Activated CD8-positive, alpha-beta T cell treated with anti-CD3 and anti-CD28 coated beads, Interleukin-2, amount 10 ng/mL, durations not matched to agents 7 days and 5 days (primary cell): ENCODE results near the gene CTSA. TPM values are rescaled to one million over a fixed set of nuclear protein-coding genes. Genes with fewer than 3 reads are reported as not detected.

ENCODE experiments used
- ATAC-seq: fragments of 150-1000 bp; cut with Tn5 transposase; one replicate; pipeline ENCODE4 v1.10.0; 2021; ENCODE audit warnings: moderate library complexity
- CTCF ChIA-PET: fragments of 350-600 bp; sonication (Branson Sonifier 250); formaldehyde crosslinking; loops from one replicate; lab custom pipeline; 2021; ENCODE audit warnings: antibody characterized with exemption; lab: Charles Lee
- POLR2A ChIA-PET: fragments of 350-600 bp; sonication (Branson Sonifier 250); formaldehyde crosslinking; loops from one replicate; lab custom pipeline; 2021; ENCODE audit warnings: antibody characterized with exemption; lab: Charles Lee
- DNase-seq: peaks from one replicate; pipeline ENCODE4 v3.0.0-alpha.2; 2020
- H3K27ac Mint-ChIP-seq: one replicate; pipeline ENCODE4 v1.8.0; 2021; ENCODE audit warnings: mild to moderate bottlenecking, mixed read lengths
- H3K27me3 Mint-ChIP-seq: one replicate; pipeline ENCODE4 v1.8.0; 2021; ENCODE audit warnings: low read depth, mixed read lengths
- H3K36me3 Mint-ChIP-seq: one replicate; pipeline ENCODE4 v1.8.0; 2021; ENCODE audit warnings: low read depth, mixed read lengths
- H3K4me1 Mint-ChIP-seq: one replicate; pipeline ENCODE4 v1.8.0; 2021; ENCODE audit warnings: low read depth, mixed read lengths
- H3K4me3 Mint-ChIP-seq: one replicate; pipeline ENCODE4 v1.8.0; 2021; ENCODE audit warnings: mild to moderate bottlenecking, mixed read lengths
- H3K9me3 Mint-ChIP-seq: one replicate; pipeline ENCODE4 v1.8.0; 2022; ENCODE audit warnings: mixed read lengths; ENCODE audit not compliant: insufficient read depth
- total RNA-seq, 2 experiments: library from RNA; stranded (reverse); gene quantifications; one replicate each; pipeline ENCODE4 v1.2.3, GENCODE V29; 2021

Gene CTSA
- total RNA-seq, 2 experiments from 2014 or later = 63.4 to 64.1 TPM

- Mint-ChIP-seq H3K36me3 (peaks cover 56% of the 10 kb centered on the region), H3K27me3 (no peaks in the 10 kb centered on the region), H3K27ac (no peak overlapping the region), H3K4me1 (peaks cover 8% of the 10 kb centered on the region), H3K4me3 (no peak overlapping the region), H3K9me3 (no peaks in the 10 kb centered on the region)
- DNase-seq = no peak
- POLR2A ChIA-PET = interaction anchor here (0.6 to 1.1 kb wide), 2 partner anchors 9 to 131 kb away, joined by 3 to 4 read pairs; no protein-coding TSS in a partner anchor
- CTCF ChIA-PET = interaction anchor here (1.0 to 2.2 kb wide), 3 partner anchors 19 to 145 kb away, joined by 3 to 14 read pairs (median 4); no protein-coding TSS in a partner anchor
- no peak for ATAC-seq
These were observed 53.2 kb downstream of the CTSA start for GRCh38 chr20:45944151-45944964.

- Mint-ChIP-seq H3K4me1 (peaks cover 8% of the 10 kb centered on the region), H3K27ac (no peak overlapping the region), H3K4me3 (no peak overlapping the region), H3K36me3 (peaks cover 53% of the 10 kb centered on the region), H3K9me3 (no peaks in the 10 kb centered on the region), H3K27me3 (no peaks in the 10 kb centered on the region)
- DNase-seq (no peak), ATAC-seq (no peak)
- ChIA-PET POLR2A (interaction anchor here (0.6 to 1.1 kb wide), 2 partner anchors 10 to 131 kb away, joined by 3 to 4 read pairs; no protein-coding TSS in a partner anchor), CTCF (interaction anchor here (2.2 kb wide), 1 partner anchor 25 kb away, joined by 14 read pairs; no protein-coding TSS in a partner anchor)
These were observed 54.0 kb downstream of the CTSA start for GRCh38 chr20:45944965-45945677.

GRCh38 chr20:45945678-45946148 lies 54.6 kb downstream of the CTSA start:
- Mint-ChIP-seq H3K4me1 (peaks cover 8% of the 10 kb centered on the region), H3K9me3 (no peaks in the 10 kb centered on the region), H3K4me3 (no peak overlapping the region), H3K27ac (no peak overlapping the region), H3K27me3 (no peaks in the 10 kb centered on the region), H3K36me3 (peaks cover 55% of the 10 kb centered on the region)
- CTCF ChIA-PET = interaction anchor here (0.9 to 2.2 kb wide), 3 partner anchors 16 to 25 kb away, joined by 3 to 14 read pairs (median 5); no protein-coding TSS in a partner anchor
- DNase-seq = no peak
- POLR2A ChIA-PET = interaction anchor here (0.8 kb wide), 1 partner anchor 11 kb away, joined by 3 read pairs; the partner anchor contains the start of gene PCIF1
- no peak for ATAC-seq

- DNase-seq = peak; percentile 55
- peak; percentile 34 for ATAC-seq
- no peaks in the 10 kb centered on the region for H3K27me3 Mint-ChIP-seq
- POLR2A ChIA-PET = interaction anchor here (0.7 to 0.8 kb wide), 3 partner anchors 11 to 18 kb away, joined by 3 to 4 read pairs (median 3); partner anchors contain the start of gene PCIF1
- CTCF ChIA-PET = interaction anchor here (0.7 to 1.2 kb wide), 3 partner anchors 12 to 24 kb away, joined by 3 to 5 read pairs (median 3); partner anchors contain the start of gene PCIF1
- H3K4me1 Mint-ChIP-seq = peaks cover 8% of the 10 kb centered on the region
- H3K9me3 Mint-ChIP-seq = no peaks in the 10 kb centered on the region
- H3K4me3 Mint-ChIP-seq = no peak overlapping the region
- H3K27ac Mint-ChIP-seq = peak overlapping the region; percentile 66
- peaks cover 58% of the 10 kb centered on the region for H3K36me3 Mint-ChIP-seq
These were observed 55.2 kb downstream of the CTSA start for GRCh38 chr20:45946149-45946970.

- ChIA-PET CTCF (interaction anchor here (1.2 kb wide), 1 partner anchor 23 kb away, joined by 5 read pairs; no protein-coding TSS in a partner anchor), POLR2A (interaction anchor here (0.7 to 3.7 kb wide), 4 partner anchors 10 to 17 kb away, joined by 3 to 18 read pairs (median 4); no protein-coding TSS in a partner anchor)
- Mint-ChIP-seq H3K4me1 (peaks cover 8% of the 10 kb centered on the region), H3K4me3 (no peak overlapping the region), H3K27me3 (no peaks in the 10 kb centered on the region), H3K9me3 (no peaks in the 10 kb centered on the region), H3K36me3 (peaks cover 68% of the 10 kb centered on the region), H3K27ac (no peak overlapping the region)
- DNase-seq (no peak), ATAC-seq (no peak)
These were observed 56.2 kb downstream of the CTSA start for GRCh38 chr20:45947110-45947866.

- CTCF ChIA-PET = interaction anchor here (2.2 kb wide), 1 partner anchor 22 kb away, joined by 11 read pairs; no protein-coding TSS in a partner anchor
- Mint-ChIP-seq H3K27ac (no peak overlapping the region), H3K4me1 (peaks cover 8% of the 10 kb centered on the region), H3K27me3 (no peaks in the 10 kb centered on the region), H3K36me3 (peaks cover 61% of the 10 kb centered on the region), H3K4me3 (no peak overlapping the region), H3K9me3 (no peaks in the 10 kb centered on the region)
- POLR2A ChIA-PET = interaction anchor here (0.7 to 3.7 kb wide), 7 partner anchors 9 to 135 kb away, joined by 3 to 18 read pairs (median 4); partner anchors contain the start of gene PCIF1
- DNase-seq = no peak
- no peak for ATAC-seq
These were observed 57.2 kb downstream of the CTSA start for GRCh38 chr20:45948261-45948733.

Other genes with a start within 250 kb of the CTSA start
- not detected for gene WFDC11, start 221.1 kb upstream of the CTSA start, total RNA-seq
- not detected for gene WFDC13, start 189.3 kb upstream of the CTSA start, total RNA-seq
- not detected for gene WFDC10B, start 186.3 kb upstream of the CTSA start, total RNA-seq
- not detected for gene SPINT4, start 169.0 kb upstream of the CTSA start, total RNA-seq
- gene WFDC3, start 99.5 kb upstream of the CTSA start, total RNA-seq = not detected
- 10 to 100 TPM; 34.7 to 34.8 TPM for gene DNTTIP1, start 99.4 kb upstream of the CTSA start, total RNA-seq
- gene UBE2C, start 78.7 kb upstream of the CTSA start, total RNA-seq = 100 to 1,000 TPM; 251 to 261 TPM
- gene TNNC2, start 64.0 kb upstream of the CTSA start, total RNA-seq = not detected
- gene SNX21, start 57.5 kb upstream of the CTSA start, total RNA-seq = 1 to 10 TPM; 1.6 to 1.7 TPM
- 10 to 100 TPM; 29.3 to 32.1 TPM for gene ACOT8, start 33.9 kb upstream of the CTSA start, total RNA-seq
- 1 to 10 TPM; 5.1 to 5.8 TPM for gene ZSWIM3, start 33.7 kb upstream of the CTSA start, total RNA-seq
- 1 to 10 TPM; 7.0 TPM for gene ZSWIM1, start 10.1 kb upstream of the CTSA start, total RNA-seq
- gene SPATA25, start 3.7 kb upstream of the CTSA start, total RNA-seq = 1 to 10 TPM in 1 of 2 experiments, under 1 TPM in 1; 0.76 to 1.4 TPM
- gene NEURL2, start 127 bp upstream of the CTSA start, total RNA-seq = 1 to 10 TPM; 1.1 to 1.3 TPM
- 1 to 10 TPM; 2.2 to 2.8 TPM for gene PLTP, start 20.8 kb downstream of the CTSA start, total RNA-seq
- gene PCIF1, start 43.3 kb downstream of the CTSA start, total RNA-seq = 10 to 100 TPM; 40.3 to 41.2 TPM
- gene ZNF335, start 80.9 kb downstream of the CTSA start, total RNA-seq = 10 to 100 TPM; 33.1 to 34.5 TPM
- gene MMP9, start 117.6 kb downstream of the CTSA start, total RNA-seq = not detected
- 1 to 10 TPM; 1.3 to 1.7 TPM for gene SLC12A5, start 137.9 kb downstream of the CTSA start, total RNA-seq
- gene NCOA5, start 198.6 kb downstream of the CTSA start, total RNA-seq = 10 to 100 TPM; 30.3 to 30.9 TPM
- 1 to 10 TPM in 1 of 2 experiments, under 1 TPM in 1; 0.94 to 1.0 TPM for gene CD40, start 227.0 kb downstream of the CTSA start, total RNA-seq